Fibroblast of lung (primary cell): ENCODE measurements around the gene CCDC141. TPM values are rescaled to one million over a fixed set of nuclear protein-coding genes. Genes with fewer than 3 reads are reported as not detected.

Source experiments
- DNase-seq, 2 donors: peaks; one replicate each; pipeline versions ENCODE4 v3.0.0 to v3.0.0-alpha.2; 2010; ENCODE audit warnings: low read depth in 2 of 2
- H2AFZ ChIP-seq: 2 replicates; pipeline ENCODE4 v1.5.1; 2012; ENCODE audit warnings: low read length, control low read depth, inconsistent platforms
- H3K27ac ChIP-seq: 2 replicates; pipeline ENCODE4 v1.5.1; 2011; ENCODE audit warnings: low read length, control low read depth; ENCODE audit not compliant: insufficient read depth
- H3K27me3 ChIP-seq: 2 replicates; pipeline ENCODE4 v1.5.1; 2011; ENCODE audit warnings: mild to moderate bottlenecking, low read length; ENCODE audit not compliant: control insufficient read depth, insufficient read depth
- H3K36me3 ChIP-seq: 2 replicates; pipeline ENCODE4 v1.5.1; 2011; ENCODE audit warnings: low read length; ENCODE audit not compliant: control insufficient read depth, insufficient read depth
- H3K4me1 ChIP-seq: 2 replicates; pipeline ENCODE4 v1.5.1; 2011; ENCODE audit warnings: low read length; ENCODE audit not compliant: control insufficient read depth, insufficient read depth; ENCODE audit errors: extremely low read depth
- H3K4me2 ChIP-seq: 2 replicates; pipeline ENCODE4 v1.5.1; 2011; ENCODE audit warnings: low read length, control low read depth; ENCODE audit not compliant: insufficient read depth; ENCODE audit errors: extremely low read depth
- H3K4me3 ChIP-seq, 4 experiments: fragments of 200-600 bp in 1 of 4; sonication (generic) in 1 of 4; replicated peaks in 1 of 4; 2 replicates each; pipeline ENCODE4 v1.5.1; 2011 to 2016; ENCODE audit warnings: low read length in 4 of 4, low read depth in 3 of 4, mild to moderate bottlenecking in 3 of 4, control low read depth in 2 of 4, inconsistent platforms in 1 of 4, mixed read lengths in 1 of 4; ENCODE audit not compliant: insufficient read depth in 1 of 4; ENCODE audit errors: control extremely low read depth in 1 of 4
- H3K79me2 ChIP-seq: 2 replicates; pipeline ENCODE4 v1.5.1; 2012; ENCODE audit warnings: mild to moderate bottlenecking, low read length, inconsistent platforms; ENCODE audit not compliant: control insufficient read depth, insufficient read depth
- H3K9ac ChIP-seq: 2 replicates; pipeline ENCODE4 v1.5.1; 2011; ENCODE audit warnings: mild to moderate bottlenecking, low read length, control low read depth; ENCODE audit not compliant: insufficient read depth
- H3K9me3 ChIP-seq: 2 replicates; pipeline ENCODE4 v1.5.1; 2012; ENCODE audit warnings: low read depth, low read length; ENCODE audit not compliant: control insufficient read depth, insufficient read depth
- H4K20me1 ChIP-seq: 2 replicates; pipeline ENCODE4 v1.5.1; 2011; ENCODE audit warnings: low read length; ENCODE audit not compliant: control insufficient read depth, insufficient read depth; ENCODE audit errors: extremely low read depth
- EZH2 ChIP-seq: IDR thresholded peaks from 2 replicates; pipeline ENCODE4 v1.5.1; 2012; ENCODE audit warnings: low read length, control low read depth, mild to moderate bottlenecking; ENCODE audit errors: missing control alignments
- polyA plus RNA-seq, 2 donors: library from polyadenylated mRNA; depleted of rRNA in 1 of 2; stranded (reverse) in 1 of 2; unstranded in 1 of 2; fragments of >200 nt; gene quantifications; 2 replicates each; pipeline ENCODE4 v1.2.1, GENCODE V29; 2011 to 2012; ENCODE audit warnings: missing spikeins in 1 of 2
- total RNA-seq: library from RNA; depleted of rRNA; stranded (reverse); fragments of >200 nt; gene quantifications from 2 replicates; pipeline ENCODE4 v1.2.1, GENCODE V29; 2014
- TF ChIP-seq, protein P1 (sequence below), 2 donors: IDR thresholded peaks in 1 of 2; conservative IDR thresholded peaks in 1 of 2; 1 replicate in 1 of 2; 2 replicates in 1 of 2; pipeline ENCODE4 v1.5.1; 2011 to 2012; ENCODE audit warnings: low read length in 2 of 2, control low read depth in 1 of 2, inconsistent platforms in 1 of 2, low read depth in 1 of 2, mild to moderate bottlenecking in 1 of 2

The CCDC141 gene
- total and polyA plus RNA-seq, 2 donors (not counting 1 experiment from before 2014, with no cell fraction given) = 0.03 to 0.17 TPM

DNA sequence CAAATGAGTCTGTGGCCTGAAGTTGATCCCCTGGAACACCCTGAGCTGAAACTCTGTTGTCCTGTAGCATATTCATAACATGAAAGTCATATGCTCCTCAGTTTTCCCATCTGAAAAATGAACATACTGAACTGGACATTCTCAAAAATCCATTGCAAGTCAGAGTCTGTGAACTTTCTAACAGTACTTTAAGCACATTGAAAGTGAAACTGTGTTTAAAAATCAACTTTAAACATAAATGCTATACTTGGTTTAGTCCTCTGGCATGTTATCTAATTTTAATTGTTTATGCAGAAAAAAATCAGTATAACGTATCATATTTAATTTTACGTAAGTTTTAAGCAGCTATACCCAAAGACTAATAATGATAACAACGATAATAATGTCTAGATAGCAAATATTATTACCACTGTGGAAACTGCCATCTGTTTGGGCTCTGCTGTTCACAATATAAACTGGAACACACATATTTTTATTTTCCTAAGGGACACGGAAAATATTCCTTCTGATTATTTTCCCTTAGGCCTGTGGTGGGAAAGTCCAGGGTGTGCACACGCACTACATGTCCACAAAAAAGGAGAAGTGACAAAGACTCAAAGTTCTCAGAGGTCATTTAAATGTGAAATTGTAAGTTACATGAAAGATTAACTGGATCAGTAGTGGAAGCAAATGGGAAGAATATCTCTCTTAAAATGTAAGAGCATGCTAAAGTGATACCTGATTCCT is 186.6 kb downstream of the CCDC141 start:
- H3K79me2 ChIP-seq = no peaks in the 10 kb centered on the region
- peak overlapping the region in 3 of 4 experiments; percentile 10 to 33 (median 23) for H3K4me3 ChIP-seq
- peaks cover 15% of the 10 kb centered on the region for H3K4me1 ChIP-seq
- peak overlapping the region; percentile 16 for H3K9ac ChIP-seq
- peak overlapping the region; percentile 84 for H2AFZ ChIP-seq
- H3K9me3 ChIP-seq = no peaks in the 10 kb centered on the region
- H4K20me1 ChIP-seq = no peaks in the 10 kb centered on the region
- H3K27ac ChIP-seq = peak overlapping the region; percentile 34
- DNase-seq = no peak
- H3K4me2 ChIP-seq = peak overlapping the region; percentile 87
- H3K27me3 ChIP-seq = no peaks in the 10 kb centered on the region
- H3K36me3 ChIP-seq = no peaks in the 10 kb centered on the region
- TF ChIP-seq, protein P1, sequence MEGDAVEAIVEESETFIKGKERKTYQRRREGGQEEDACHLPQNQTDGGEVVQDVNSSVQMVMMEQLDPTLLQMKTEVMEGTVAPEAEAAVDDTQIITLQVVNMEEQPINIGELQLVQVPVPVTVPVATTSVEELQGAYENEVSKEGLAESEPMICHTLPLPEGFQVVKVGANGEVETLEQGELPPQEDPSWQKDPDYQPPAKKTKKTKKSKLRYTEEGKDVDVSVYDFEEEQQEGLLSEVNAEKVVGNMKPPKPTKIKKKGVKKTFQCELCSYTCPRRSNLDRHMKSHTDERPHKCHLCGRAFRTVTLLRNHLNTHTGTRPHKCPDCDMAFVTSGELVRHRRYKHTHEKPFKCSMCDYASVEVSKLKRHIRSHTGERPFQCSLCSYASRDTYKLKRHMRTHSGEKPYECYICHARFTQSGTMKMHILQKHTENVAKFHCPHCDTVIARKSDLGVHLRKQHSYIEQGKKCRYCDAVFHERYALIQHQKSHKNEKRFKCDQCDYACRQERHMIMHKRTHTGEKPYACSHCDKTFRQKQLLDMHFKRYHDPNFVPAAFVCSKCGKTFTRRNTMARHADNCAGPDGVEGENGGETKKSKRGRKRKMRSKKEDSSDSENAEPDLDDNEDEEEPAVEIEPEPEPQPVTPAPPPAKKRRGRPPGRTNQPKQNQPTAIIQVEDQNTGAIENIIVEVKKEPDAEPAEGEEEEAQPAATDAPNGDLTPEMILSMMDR (conservative IDR thresholded peaks at IDR 0.05 in 1 of 2, IDR thresholded peaks at IDR 0.05 in 1 of 2; ENCODE audit: low read depth in 1 of 2, low read length in 2 of 2) = no peak
- no peak for TF ChIP-seq EZH2

DNA sequence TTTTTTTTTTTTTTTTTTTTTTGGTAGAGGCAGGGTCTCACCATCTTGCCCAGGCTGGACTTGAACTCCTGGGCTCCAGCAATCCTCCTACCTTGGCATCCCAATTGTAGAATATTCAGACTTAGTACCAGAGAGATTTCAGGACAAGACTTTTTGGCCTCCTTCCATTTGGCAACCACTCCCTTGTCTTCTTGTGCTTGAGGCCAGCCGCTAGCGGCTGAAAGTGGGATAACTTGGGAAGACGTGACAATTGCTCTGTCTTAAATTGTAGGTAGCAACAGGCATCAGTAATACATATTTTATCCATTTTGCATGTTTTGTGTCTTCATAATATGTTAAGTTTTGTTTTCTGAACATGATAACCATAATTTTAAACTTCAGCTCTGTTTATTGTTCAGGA is 189.4 kb downstream of the CCDC141 start:
- Histone ChIP-seq H3K4me3 (no peak overlapping the region), H3K9ac (no peak overlapping the region), H4K20me1 (no peaks in the 10 kb centered on the region), H3K4me1 (peaks cover 13% of the 10 kb centered on the region), H3K27me3 (no peaks in the 10 kb centered on the region), H3K27ac (no peak overlapping the region), H3K79me2 (no peaks in the 10 kb centered on the region), H2AFZ (no peak overlapping the region), H3K9me3 (no peaks in the 10 kb centered on the region), H3K36me3 (no peaks in the 10 kb centered on the region), H3K4me2 (no peak overlapping the region)
- peak in 1 of 2 donors; percentile 60 for DNase-seq
- TF ChIP-seq EZH2 = no peak
- TF ChIP-seq, protein P1 (conservative IDR thresholded peaks at IDR 0.05 in 1 of 2, IDR thresholded peaks at IDR 0.05 in 1 of 2; ENCODE audit: low read depth in 1 of 2, low read length in 2 of 2) = peak; percentile 12 to 38

DNA sequence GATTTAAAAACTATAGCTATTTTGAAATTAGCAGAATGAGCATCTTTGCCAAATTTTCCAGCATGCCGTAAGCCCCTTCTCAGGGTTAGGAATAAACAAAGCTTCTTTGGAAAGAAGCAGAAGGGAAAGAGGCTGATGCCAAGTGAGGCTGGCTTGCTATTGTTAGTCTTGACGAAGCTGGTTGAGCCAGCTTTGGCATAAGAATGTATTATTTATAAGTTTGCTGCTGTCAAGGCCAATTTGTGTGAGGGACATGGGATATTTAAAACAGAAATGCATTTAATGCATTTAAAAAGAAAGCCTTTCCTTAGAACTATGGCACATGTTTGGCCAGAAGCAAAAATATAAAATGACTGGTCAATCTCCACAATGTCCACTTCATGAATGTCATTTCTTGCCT is 190.2 kb downstream of the CCDC141 start:
- no peak overlapping the region for H3K4me3 ChIP-seq
- no peaks in the 10 kb centered on the region for H4K20me1 ChIP-seq
- H3K36me3 ChIP-seq = no peaks in the 10 kb centered on the region
- H3K4me1 ChIP-seq = peaks cover 9% of the 10 kb centered on the region
- H3K9ac ChIP-seq = no peak overlapping the region
- no peaks in the 10 kb centered on the region for H3K9me3 ChIP-seq
- H3K79me2 ChIP-seq = no peaks in the 10 kb centered on the region
- no peak overlapping the region for H3K27ac ChIP-seq
- TF ChIP-seq EZH2 = no peak
- TF ChIP-seq, protein P1 (conservative IDR thresholded peaks at IDR 0.05 in 1 of 2, IDR thresholded peaks at IDR 0.05 in 1 of 2; ENCODE audit: low read depth in 1 of 2, low read length in 2 of 2) = no peak
- no peak overlapping the region for H3K4me2 ChIP-seq
- no peak overlapping the region for H2AFZ ChIP-seq
- H3K27me3 ChIP-seq = no peaks in the 10 kb centered on the region
- DNase-seq = peak in 1 of 2 donors; percentile 33
